ENCODE data around the gene CCL7. TPM values are rescaled to one million over a fixed set of nuclear protein-coding genes. Genes with fewer than 3 reads are reported as not detected.

The CCL7 gene
- total RNA-seq, 4 donors from 2014 or later = 1.5 TPM; not detected in 3

- Histone ChIP-seq H3K9me3 (no peaks in the 10 kb centered on the region), H3K27ac (no peak overlapping the region), H3K27me3 (no peaks in the 10 kb centered on the region), H3K36me3 (no peaks in the 10 kb centered on the region), H3K4me1 (peaks cover 24% of the 10 kb centered on the region), H3K4me3 (no peak overlapping the region)
- no peak for DNase-seq (ENCODE audit: low spot score in 2 of 2)
- no peak for TF ChIP-seq POLR2A (IDR thresholded peaks at IDR 0.05)
- TF ChIP-seq POLR2AphosphoS5 (IDR thresholded peaks at IDR 0.05) = no peak
- no peak for TF ChIP-seq CTCF (IDR thresholded peaks at IDR 0.05)
- no peak for TF ChIP-seq EP300 (IDR thresholded peaks at IDR 0.05)
These were observed 10.9 kb upstream of the CCL7 start for GRCh38 chr17:34259146-34259545.

GRCh38 chr17:34260861-34261260 lies 9.2 kb upstream of the CCL7 start:
- Histone ChIP-seq H3K27me3 (no peaks in the 10 kb centered on the region), H3K27ac (no peak overlapping the region), H3K36me3 (no peaks in the 10 kb centered on the region), H3K4me3 (no peak overlapping the region), H3K4me1 (peaks cover 7% of the 10 kb centered on the region), H3K9me3 (no peaks in the 10 kb centered on the region)
- no peak for DNase-seq (ENCODE audit: low spot score in 2 of 2)
- TF ChIP-seq EP300 (IDR thresholded peaks at IDR 0.05) (no peak), POLR2A (IDR thresholded peaks at IDR 0.05) (no peak), CTCF (IDR thresholded peaks at IDR 0.05) (no peak), POLR2AphosphoS5 (IDR thresholded peaks at IDR 0.05) (no peak)
- WGBS = 35% methylated on average over 4 of the region's 4 CpGs

- no peaks in the 10 kb centered on the region for H3K9me3 ChIP-seq
- H3K27ac ChIP-seq = no peak overlapping the region
- H3K4me1 ChIP-seq = no peaks in the 10 kb centered on the region
- no peak overlapping the region for H3K4me3 ChIP-seq
- no peaks in the 10 kb centered on the region for H3K27me3 ChIP-seq
- no peak for DNase-seq (ENCODE audit: low spot score in 2 of 2)
- no peaks in the 10 kb centered on the region for H3K36me3 ChIP-seq
- WGBS = 75% methylated on average over 5 of the region's 5 CpGs
- TF ChIP-seq CTCF (IDR thresholded peaks at IDR 0.05) (no peak), POLR2A (IDR thresholded peaks at IDR 0.05) (no peak), EP300 (IDR thresholded peaks at IDR 0.05) (no peak), POLR2AphosphoS5 (IDR thresholded peaks at IDR 0.05) (no peak)
These were observed 8.3 kb upstream of the CCL7 start for GRCh38 chr17:34261568-34262337.

- Histone ChIP-seq H3K4me1 (no peaks in the 10 kb centered on the region), H3K27ac (no peak overlapping the region), H3K36me3 (no peaks in the 10 kb centered on the region), H3K4me3 (no peak overlapping the region), H3K9me3 (no peaks in the 10 kb centered on the region), H3K27me3 (peaks cover 4% of the 10 kb centered on the region)
- DNase-seq (ENCODE audit: low spot score in 2 of 2) = no peak
- TF ChIP-seq EP300 (IDR thresholded peaks at IDR 0.05) (no peak), POLR2A (IDR thresholded peaks at IDR 0.05) (no peak), CTCF (IDR thresholded peaks at IDR 0.05) (no peak), POLR2AphosphoS5 (IDR thresholded peaks at IDR 0.05) (no peak)
- WGBS = 45% methylated on average over 3 of the region's 3 CpGs
These were observed 4.3 kb upstream of the CCL7 start for GRCh38 chr17:34265711-34266110.

- Histone ChIP-seq H3K4me1 (no peaks in the 10 kb centered on the region), H3K9me3 (no peaks in the 10 kb centered on the region), H3K27me3 (peaks cover 4% of the 10 kb centered on the region), H3K36me3 (no peaks in the 10 kb centered on the region), H3K4me3 (no peak overlapping the region), H3K27ac (no peak overlapping the region)
- 0% methylated on average over 1 of the region's 1 CpG for WGBS
- DNase-seq (ENCODE audit: low spot score in 2 of 2) = no peak
- TF ChIP-seq EP300 (IDR thresholded peaks at IDR 0.05) = no peak
- TF ChIP-seq POLR2AphosphoS5 (IDR thresholded peaks at IDR 0.05) = no peak
- no peak for TF ChIP-seq CTCF (IDR thresholded peaks at IDR 0.05)
- TF ChIP-seq POLR2A (IDR thresholded peaks at IDR 0.05) = no peak
These were observed 5.9 kb downstream of the CCL7 start for GRCh38 chr17:34275881-34276280.

Data from suprapubic skin (tissue), 4 donors.